ENCODE results near the gene ESCO1. TPM values are rescaled to one million over a fixed set of nuclear protein-coding genes. Genes with fewer than 3 reads are reported as not detected.

The ESCO1 gene
- total RNA-seq, 4 donors from 2014 or later: 22.1 to 41.3 (median 34.4) TPM

GRCh38 chr18:21481739-21482138, 118.8 kb downstream of the ESCO1 start:
- Histone ChIP-seq H3K4me1 (no peaks in the 10 kb centered on the region), H3K27ac (no peak overlapping the region), H3K36me3 (no peaks in the 10 kb centered on the region), H3K27me3 (no peaks in the 10 kb centered on the region), H3K4me3 (no peak overlapping the region), H3K9me3 (no peaks in the 10 kb centered on the region)
- DNase-seq: no peak
- TF ChIP-seq CTCF (IDR thresholded peaks at IDR 0.05): no peak
- no peak for TF ChIP-seq POLR2A (IDR thresholded peaks at IDR 0.05)

- H3K27ac ChIP-seq: no peak overlapping the region
- no peak for TF ChIP-seq POLR2A (IDR thresholded peaks at IDR 0.05)
- TF ChIP-seq CTCF (IDR thresholded peaks at IDR 0.05): no peak
- no peak for DNase-seq
- no peaks in the 10 kb centered on the region for H3K27me3 ChIP-seq
- no peaks in the 10 kb centered on the region for H3K36me3 ChIP-seq
- H3K9me3 ChIP-seq: no peaks in the 10 kb centered on the region
- H3K4me3 ChIP-seq: no peak overlapping the region
- H3K4me1 ChIP-seq: no peaks in the 10 kb centered on the region
These were observed 120.8 kb downstream of the ESCO1 start for GRCh38 chr18:21479721-21480120.

Other genes starting within 250 kb of the ESCO1 start
- 10 to 100 TPM in 1 of 4 donors, 1 to 10 TPM in 3; 3.4 to 11.6 (median 5.0) TPM for gene SNRPD1, start 11.6 kb upstream of the ESCO1 start, total RNA-seq
- 100 to 1,000 TPM in 1 of 4 donors, 10 to 100 TPM in 3; 23.1 to 133 (median 47.2) TPM for gene ABHD3, start 104.1 kb upstream of the ESCO1 start, total RNA-seq
- gene MIB1, start 140.1 kb upstream of the ESCO1 start, total RNA-seq: 10 to 100 TPM; 13.8 to 47.0 (median 18.3) TPM

All from Peyer's patch (tissue), 4 donors.